NCI-H69 (cell line): ENCODE measurements around the gene UNC45B.
"Not testable (repeated sequence)": the region's sequence is repeated elsewhere in the genome, so short reads cannot be mapped to it uniquely, and the experiment has no call there.

Experiments used
- DNase-seq: peaks from one replicate; lab custom pipeline; 2025; lab: John Stamatoyannopoulos, UW

Gene UNC45B

GRCh38 chr17:35214631-35215273, 67.1 kb downstream of the UNC45B start:
- no peak for DNase-seq

DNA sequence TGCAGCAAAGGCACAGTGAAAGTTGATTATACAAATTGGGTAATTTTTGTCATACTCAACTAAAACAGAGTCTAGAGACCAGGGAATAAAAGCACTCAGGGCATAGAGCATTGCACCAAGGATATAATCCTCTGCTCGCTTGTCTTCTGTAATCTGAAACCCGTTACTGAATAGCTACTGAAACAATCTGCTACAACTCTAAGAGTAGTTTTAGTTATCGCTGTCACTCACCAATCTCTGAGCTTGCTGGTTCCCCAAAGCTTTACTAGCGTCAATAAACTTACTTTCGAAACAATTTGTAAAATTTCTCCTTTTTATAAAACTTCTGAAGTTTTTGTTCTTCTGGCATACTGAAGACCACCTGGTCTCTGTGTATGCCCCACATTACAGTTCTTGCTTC, 69.5 kb downstream of the UNC45B start:
- DNase-seq: no peak

DNA sequence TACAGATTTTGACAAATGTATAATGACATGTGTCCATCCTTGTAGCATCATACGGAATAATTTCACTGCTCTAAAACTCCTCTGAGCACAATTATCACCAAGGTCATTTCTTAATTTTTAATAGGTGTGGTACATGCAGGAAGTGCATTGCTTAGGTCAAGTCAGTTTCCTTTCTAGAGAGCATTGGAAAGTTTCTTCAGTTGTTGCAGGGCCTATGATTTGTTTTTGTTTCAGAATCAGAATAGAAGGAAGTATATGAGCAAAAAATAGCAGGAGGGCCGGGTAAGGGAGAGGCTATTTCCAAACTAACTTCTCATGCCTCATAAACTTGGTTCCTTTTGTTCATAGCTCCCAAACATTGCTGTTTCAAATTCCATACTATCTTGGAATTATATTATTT, 71.3 kb downstream of the UNC45B start:
- DNase-seq: no peak

DNA sequence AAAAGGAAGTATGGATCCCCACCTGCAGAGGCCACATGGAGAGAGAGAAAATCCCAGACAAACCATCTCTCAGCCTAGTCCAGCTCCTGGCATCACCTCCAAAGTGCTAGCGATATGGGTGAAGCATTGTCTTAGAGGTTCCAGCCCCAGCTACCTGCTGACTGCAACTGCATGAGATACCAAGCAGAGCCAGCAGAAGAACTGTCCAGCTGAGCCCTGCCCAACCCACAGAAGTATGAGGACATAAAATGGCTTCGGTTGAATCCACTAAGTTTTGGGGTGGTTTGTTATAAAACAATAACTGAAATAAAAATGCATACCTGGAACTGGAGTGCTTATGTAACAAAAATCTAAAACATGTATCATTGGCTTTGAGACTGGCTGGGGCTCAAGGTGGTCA, 74.8 kb downstream of the UNC45B start:
- no peak for DNase-seq

GRCh38 chr17:35224436-35224835, 76.8 kb downstream of the UNC45B start:
- DNase-seq: no peak

GRCh38 chr17:35227546-35227945, 79.9 kb downstream of the UNC45B start:
- no peak for DNase-seq

GRCh38 chr17:35229638-35230037, 82.0 kb downstream of the UNC45B start:
- no peak for DNase-seq

GRCh38 chr17:35234315-35234714, 86.7 kb downstream of the UNC45B start:
- not testable (repeated sequence) for DNase-seq

DNA sequence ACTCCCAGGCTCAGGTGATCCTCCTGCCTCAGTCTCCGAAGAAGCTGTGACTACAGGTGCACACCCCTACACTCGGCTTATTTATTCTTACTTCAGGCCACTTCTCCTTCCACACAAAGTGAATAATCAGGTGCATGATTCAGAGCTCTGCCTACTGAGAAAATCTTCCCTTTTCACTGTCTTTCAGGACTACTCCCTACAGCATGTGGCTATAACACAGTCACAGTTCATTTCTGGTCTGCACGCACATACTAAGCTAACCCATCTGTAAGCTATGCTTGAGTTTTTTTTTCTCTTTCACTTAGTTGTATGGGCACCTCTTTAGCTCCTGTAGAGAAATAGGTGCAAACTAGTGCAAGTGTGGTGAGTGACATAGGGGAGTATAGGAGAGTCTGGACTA, 87.7 kb downstream of the UNC45B start:
- no peak for DNase-seq

- no peak for DNase-seq
Observed at GRCh38 chr17:35235917-35236316, 88.3 kb downstream of the UNC45B start.

DNA sequence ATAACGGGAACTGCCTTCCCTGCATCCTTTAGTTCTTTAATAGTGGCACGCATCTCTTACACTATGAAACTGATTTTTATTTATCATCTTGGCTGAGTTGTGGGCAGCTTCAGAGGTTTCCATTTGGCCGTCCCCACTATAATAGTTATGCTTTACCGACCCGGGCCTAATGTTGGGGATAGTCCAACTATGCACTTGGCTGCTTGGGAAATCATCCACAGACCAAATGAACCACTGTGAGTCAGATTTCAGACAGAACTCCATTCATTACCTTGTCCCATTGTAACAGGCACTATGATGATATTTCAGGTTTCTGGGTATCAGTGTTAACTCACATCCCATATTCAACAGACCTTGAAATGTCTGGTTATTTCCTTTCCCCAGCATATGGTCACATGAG, 89.2 kb downstream of the UNC45B start:
- DNase-seq: no peak

GRCh38 chr17:35238821-35239220, 91.2 kb downstream of the UNC45B start:
- DNase-seq: no peak
